CD1c-positive myeloid dendritic cell (primary cell): ENCODE measurements around the gene SHF.
A peak's percentile ranks its signal among the peaks of the same experiment; 100 is the strongest.

Source experiments
- DNase-seq: peaks from one replicate; pipeline ENCODE4 v3.0.0-alpha.2; 2016; ENCODE audit errors: extremely low spot score

Gene SHF

DNA sequence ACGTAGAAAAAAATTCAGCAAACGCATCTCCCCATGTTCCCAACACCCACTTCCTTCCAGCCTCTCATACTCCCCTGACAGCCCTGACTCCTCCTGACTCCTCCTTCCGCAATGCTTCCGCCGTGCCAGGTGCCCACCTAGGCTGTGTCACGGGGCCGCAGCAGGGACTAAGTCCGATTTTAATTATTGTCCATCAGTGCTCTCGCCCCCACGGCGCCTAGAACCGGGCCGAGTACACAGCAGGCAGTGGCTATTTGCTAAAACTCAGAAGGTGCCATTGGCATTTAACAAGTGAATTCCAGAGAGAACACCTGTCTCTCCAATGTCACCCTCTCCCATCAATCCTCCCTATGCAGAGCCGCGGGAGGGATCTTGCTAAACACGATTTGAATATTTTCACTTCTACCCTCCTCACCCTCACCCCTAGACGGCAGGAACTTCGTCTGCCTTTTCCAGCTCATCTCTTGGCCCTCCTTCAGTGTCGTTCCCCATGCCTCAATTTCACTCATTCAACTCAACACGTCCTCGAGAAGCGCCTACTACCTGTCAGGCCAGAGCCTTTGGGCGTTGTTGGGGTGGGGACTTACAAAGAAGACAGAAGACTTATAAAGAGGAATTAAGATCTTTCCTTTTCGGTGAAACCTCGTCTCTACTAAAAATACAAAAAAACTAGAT, 11.5 kb upstream of the SHF start:
- DNase-seq, result peak; percentile 60

DNA sequence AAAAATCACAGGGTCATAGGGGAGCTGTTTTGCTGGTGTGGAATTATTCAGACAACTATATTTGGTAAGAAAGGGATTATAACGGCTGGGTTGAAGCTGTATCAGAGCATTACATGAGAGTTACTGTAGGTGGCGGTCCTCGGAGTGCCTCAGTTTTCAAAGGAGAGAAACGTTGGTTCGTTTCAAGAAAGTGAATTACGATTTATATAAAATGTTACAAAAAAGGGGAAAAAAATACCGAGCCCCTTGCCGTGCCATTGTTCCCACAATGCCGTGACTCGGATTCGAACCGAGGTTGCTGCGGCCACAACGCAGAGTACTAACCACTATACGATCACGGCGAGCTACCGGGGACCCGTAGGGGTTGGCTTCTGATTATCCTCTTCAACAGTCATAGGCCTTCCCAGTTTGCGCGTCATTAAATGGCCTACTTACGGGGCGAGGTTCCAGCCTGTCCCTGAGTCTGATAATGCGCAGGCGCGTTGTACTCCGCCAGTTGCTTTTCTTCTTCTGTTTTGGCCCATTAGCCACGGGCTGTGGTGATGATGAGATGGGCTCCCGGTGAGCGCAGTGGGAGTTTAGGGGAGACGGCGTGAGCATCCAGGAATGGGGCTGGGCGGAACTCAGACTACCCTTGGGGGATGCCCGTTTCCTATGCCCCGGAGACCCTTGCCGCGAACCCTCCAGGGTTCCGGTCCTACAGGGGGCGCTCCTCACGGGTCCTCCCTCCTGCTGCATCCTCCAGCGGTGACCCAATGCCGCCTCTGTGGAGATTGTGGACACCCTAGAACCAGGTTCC, 10.8 kb upstream of the SHF start:
- DNase-seq, result peak; percentile 98

DNA sequence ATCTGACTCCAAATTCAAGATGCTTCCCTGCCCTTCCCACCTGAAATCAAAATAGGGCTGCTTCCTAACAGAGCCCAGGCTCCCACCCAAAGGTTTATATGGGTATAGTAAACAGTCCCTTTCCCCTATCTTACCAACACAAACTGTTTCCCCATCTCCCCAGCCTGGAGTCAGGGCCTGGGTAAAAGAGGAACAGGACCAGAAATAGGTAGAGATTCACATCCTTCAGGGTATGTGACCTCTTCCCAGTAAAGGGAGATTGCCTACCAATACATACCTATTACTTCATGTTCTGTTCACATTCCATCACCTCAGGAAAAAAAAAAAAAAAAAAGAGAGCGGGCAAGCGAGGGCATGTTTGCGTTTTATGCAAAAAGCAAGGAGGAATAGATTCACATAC, 9.7 kb upstream of the SHF start:
- peak; percentile 25 for DNase-seq

DNA sequence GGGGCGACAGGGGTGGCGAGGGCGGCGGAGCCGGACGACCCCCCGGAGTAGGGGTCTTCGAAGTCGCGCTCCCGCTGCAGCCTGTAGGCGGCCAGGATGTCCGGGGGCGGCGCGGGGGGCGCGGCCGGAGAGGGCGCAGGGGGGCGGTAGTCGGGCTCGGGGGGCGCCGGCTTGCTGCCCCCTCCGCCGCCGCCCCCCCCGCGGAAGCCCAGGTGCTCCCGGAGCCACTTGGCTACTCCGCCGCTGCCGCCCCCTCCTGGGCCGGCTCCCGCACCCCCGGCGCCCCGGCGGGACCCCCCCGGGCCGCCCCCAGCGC, 230 bp downstream of the SHF start:
- DNase-seq, result no peak

DNA sequence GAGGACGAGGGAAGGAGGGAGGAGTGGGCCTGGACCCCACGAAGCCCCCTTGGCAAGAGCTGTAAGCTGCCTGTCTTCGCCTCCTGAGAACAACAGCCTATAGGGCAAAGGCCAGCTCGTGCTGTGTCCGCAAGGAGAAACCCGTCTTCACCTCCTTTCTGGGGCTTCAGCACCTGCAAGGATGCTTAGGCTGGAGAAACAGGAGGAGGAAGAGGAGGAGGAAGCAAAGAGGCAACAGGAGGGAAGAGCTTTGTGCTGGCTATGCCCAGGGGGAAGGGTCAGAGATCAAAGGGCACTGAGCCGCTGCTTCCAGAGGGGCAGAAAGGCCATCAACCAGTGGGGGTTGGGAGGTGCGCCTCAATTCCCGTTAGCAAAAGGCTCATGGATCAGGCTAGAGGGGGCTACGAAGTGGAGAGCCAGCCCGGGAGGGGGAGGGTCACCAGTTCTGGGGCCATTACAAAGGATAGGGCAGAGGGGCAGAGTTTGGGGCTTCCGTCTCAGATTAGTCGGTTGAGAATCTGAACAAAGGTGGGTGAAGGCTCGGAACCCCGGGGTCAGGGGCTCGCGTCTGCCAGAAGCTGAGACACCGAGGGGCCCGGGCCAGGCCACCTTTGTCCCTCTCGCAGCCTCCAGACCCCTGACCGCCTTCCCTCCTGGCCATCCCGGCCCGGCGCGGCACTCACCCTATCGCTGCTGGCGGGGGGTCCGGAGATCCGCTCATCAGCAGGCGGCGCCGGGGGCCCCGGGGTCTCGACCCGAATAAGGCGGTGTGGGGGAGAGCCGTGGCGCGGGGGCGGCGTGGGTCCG, 792 bp downstream of the SHF start:
- no peak for DNase-seq

DNA sequence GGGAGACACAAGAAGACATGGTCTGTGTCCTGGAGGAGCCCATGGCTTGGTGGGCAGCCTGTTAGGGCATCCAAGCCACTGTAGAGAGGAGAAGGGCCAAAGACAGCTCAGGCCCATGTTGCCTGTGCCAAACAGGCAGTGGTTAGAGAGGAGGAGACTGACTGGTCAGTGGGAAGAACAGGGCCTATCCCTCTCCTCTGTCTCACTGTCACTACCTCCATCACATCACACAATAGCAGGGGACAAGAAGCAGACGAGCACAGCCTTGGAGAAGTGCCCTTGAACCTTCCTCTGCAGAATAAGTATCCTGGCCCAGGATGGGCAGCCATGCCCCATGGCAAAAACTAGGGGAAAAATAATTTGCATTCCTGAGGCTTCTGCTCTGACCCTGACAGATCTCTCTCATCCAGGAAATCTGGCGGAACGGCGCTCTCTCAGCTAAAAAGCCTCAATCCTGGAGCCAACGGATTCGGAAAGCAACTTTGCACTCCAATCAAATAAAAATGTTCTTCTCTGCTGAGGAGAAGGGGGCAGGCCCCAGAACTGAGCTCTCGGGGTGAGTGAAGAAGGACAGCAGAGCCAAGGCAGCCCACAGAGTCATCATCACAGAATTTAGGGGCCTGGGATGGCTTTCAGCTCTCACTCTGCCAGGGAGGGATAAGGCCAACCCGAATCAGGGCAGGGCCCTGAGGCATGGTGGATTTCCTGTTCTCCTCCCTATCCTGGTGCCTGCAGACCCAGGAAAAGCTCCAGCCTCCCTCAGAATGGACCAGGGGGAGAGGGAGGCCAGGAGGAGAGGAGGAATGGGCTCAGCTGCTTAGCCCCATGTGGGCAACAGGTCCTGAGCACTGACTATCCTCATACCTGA, 1.6 kb downstream of the SHF start:
- DNase-seq, result no peak

DNA sequence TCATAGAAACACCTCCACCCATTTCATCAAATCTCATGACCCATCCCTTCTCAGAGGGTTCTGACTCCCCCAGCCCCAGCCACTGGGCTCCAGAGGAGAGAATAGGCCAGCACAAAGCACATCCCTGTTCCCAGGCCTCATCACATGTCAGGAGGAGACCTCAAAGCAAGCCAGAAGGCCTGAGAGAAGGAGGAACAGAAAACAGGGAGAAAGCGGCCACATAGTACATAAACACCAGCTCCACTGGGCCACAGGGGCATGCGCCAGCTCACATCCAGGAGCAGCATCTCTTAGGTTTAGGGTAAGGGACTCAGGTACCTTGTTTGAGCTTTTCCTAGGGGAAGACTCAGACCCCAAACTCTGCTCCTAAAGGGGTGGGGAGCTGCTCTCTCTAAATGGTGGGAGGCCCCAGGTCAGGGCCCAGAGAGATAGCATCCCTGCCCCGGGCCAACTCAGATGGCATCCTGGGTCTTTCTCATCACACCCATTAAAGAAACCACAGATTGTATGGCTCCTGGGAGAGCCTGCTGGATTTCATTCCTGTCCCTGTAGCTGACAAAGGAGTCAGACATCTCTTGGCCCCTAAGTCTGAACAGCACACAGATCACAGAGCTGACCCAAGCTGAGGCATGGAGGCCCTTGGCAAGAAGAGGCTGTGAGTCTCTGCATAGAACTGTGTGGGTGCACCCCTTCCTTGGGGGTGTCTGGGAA, 2.5 kb downstream of the SHF start:
- no peak for DNase-seq

DNA sequence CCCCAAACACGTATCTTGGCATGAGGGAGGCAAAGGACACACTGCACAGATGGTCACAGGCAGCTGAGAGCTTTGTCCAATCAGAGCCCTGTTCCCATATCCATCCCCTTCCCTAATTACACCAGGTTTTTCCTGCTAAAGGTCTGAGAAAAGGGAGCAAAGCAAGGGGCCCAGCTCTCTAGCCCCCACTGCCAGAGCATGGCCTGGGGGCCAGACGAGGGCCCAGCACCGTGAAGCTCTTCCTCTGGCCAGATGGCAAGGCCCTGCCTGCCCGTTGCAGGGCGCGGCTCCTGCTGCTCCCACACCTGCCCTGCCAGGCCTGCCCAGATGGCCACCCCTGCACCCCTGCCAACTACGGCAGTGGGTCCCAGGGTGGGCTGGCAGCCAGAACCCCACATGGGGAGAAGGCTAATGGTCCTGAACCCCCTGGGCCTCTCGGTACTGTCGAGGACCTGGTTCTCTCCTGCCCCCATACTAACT, 3.2 kb downstream of the SHF start:
- no peak for DNase-seq

DNA sequence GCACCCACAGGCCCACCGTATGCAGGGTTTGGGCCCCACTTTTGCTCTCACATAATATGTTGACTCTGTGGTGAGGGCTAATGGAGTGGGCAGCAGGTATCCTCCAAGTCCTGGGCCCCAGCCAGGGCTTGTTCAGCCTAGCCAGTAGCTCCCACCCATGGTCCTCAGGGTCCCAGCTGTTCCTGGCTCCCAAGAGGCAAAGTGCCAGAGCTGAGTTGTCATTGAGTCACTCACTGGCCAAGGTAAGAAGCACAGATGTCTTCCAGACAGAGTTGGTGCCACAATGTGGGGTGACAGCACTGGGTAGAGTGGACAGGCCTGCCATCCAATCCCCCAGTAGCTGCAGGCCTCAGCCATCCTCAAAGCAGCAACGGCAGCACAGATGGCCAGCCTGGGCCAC, 4.3 kb downstream of the SHF start:
- DNase-seq, result no peak

DNA sequence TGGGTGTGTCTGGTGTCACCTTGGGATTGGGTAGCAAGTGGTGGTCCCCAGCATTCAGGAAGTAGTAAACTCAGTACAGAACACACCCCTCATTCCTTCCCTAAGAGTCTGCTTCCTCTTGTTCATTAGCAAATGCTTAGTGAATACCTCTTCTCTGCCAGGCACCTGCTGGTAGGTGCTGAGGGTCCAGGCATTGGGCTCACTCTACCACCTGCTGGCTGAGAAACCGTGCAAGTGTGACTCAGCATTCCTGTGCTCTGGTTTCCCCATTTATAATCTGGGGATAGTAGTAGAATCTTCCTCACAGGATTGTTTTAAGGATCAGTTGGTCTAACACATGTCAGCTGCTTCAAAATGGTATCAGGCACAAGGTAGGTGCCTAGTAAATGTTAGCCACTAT, 4.8 kb downstream of the SHF start:
- DNase-seq, result no peak

DNA sequence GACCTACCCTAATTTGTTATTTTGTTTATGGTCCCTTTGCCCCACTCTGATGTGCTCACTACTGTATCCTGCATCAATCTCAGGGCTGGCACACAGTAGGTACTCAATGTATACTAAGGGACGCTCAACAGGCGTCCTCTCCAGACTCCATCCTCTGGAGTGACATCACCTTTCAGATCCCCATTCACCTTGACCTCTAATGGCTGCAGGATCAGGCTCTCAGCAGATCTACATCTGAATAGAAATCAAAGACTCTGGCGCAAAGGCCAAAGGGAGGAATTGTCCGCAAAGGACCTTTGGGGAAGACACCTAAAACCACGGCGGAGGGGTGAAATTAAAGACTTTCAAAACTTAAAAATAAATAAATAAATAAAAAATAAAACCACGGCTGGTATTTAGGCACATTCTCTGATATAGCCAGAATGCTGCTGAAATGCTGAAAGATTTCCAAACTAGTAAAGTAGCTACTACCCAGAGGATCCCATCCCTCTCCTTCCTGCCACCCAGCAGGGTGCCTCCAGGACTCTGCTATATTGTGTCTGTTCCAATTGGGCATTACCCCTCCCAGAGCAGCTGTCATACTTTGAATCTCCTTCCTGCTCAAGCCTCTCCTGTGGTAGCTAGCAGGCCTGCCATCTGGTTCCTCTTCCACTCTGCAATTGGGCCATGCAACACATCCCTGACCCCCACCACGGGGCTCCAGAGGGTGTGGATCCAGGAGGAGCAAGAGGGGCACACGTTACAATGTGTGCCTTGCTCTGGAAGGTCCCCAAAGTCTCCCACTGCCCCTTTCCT, 6.1 kb downstream of the SHF start:
- no peak for DNase-seq

DNA sequence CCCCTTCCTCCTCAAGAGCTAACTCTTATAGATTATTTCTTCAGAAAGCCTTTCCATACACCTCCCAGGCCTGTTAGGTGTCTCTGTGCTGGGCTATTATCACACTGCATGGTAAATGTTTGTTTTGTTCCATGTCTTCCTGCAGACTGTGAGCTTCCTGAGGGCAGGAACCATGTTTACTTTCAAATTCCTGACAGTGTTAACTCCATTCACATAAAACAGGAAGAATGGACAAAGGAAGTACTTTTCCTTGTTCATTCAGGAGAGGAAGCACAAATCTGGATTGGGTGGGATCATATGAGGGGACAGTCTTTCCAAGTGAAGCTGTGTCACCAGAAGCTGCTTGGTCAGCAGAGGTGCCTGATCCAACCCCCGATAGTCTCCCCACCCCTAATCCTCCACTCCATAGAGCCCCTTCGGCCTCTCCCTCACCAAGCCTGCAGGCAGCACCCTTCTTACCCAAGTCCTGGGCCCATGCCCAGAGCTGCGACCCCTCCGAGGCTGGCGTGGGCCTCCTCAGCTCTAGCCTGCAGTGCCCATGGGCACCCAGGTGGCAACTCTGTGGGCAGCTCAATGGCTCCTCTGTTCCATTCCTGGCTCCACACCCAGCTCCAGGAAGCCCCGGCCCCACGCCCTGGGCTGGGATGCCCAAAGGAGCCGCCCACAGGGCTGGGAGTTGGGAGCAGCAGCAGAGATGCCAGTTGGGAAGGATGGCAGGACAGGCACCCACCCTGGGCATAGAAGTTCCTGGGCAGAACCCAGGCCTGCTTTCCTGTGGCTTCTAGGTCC, 6.9 kb downstream of the SHF start:
- DNase-seq, result no peak

DNA sequence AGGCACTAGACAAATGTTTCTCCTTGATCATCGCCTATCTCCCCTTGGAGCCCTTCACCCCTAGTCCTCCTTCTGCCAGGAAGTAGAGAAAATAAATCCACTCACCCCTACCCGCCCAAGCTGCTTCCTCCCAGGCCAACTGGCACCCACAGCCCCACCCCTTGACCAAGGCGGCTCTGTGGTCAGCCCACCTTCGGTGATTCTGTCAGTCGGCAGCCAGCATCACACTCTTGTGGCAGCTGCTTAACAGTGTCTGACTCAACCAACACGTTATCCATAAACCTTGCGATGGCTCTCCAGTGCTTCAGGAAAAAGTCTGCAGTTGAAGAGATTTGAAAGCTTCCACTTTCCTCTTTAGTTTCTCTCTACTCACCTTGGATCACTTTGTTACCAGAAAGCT, 7.6 kb downstream of the SHF start:
- peak; percentile 44 for DNase-seq

DNA sequence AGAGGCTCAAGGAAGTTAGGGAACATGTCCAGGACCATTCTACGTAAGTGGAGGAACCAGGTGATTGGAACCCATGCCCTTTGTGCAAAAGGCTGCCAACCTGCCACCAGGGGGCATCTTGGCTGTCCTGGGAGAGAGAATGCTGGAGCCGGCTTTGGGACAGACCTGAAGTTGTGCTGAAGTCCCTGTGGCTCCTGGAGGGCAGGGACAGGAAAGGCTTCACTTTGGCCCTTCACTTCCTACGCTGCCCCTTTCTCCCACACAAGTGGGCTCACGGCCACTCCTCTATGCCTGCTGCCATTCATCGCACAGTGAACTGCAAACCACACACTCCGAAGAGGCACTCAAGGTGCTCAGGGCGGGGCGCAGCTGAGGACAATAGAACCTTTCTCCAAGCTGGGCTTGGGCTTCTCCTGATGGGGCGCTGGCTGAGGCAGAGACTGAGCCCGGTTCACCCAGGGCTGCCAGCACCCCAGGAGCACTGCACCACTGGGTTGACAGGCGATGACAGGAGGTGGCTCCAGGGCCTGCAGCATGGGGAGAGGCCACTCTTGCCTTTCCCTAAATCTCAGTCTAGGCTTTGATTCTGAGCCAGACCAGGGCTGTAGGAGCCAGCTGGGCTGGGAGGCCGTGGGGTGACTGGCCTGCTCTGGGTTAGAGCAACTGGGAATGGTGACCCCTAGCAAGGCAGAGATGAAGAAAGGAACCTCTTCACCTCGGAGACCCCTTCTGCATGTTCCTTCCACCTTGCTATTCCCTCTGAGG, 8.4 kb downstream of the SHF start:
- DNase-seq, result peak; percentile 56

DNA sequence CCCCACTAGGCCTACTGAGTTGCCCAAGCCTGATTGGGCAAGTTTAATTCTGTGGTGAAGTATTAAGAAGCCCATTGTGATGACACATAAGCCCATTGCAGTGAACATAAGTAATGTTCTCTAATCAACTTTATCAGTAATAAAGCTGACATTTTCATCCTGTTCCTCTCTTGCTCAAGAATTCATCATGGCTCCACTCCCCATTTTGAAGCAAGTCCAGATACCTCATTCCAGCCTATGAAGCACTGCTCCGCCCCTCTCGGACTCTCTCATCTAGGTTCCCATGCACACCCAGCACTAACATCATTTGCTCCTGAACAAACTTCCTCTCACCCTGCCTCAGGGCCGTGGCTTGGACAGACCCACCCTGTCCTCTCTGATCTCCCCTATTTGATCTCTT, 10.5 kb downstream of the SHF start:
- no peak for DNase-seq

DNA sequence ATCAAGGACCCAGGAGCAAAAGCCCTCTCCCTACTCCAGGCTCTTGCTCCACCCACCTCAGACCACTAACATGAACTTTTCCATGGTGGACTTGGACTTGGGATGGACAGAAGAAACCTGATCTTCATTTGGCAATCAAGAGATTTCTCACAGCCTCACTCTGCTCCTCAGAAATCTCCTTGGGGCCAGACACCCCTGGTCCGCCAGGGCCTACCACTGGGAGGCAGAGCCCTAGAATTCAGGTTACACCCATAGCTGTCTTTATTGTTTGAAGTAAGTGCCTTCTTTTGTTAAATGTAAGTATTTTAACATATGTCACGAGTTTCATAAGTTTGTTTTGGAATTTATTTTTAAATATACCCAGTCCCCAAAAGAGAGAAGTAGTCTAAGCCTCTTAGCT, 13.2 kb downstream of the SHF start:
- no peak for DNase-seq

DNA sequence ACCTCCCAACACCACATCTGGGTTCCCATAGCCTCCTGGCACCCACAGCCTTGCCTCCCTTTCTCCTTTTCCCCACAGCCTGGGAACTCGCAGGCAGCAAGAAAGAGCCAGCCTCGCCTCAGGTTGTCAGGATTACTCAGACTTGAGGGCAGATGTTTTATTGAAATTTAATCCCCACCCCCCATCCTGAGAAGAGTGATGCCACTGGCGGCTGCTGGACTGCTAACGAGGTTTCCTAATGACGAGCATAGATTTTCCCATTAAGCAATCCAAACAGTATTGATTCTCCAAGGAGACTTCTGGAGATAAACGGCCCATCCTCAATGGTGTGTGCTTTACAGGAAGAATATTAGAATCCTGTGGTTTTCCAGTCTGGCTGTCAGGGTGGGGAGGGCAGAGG, 13.7 kb downstream of the SHF start:
- DNase-seq, result no peak

DNA sequence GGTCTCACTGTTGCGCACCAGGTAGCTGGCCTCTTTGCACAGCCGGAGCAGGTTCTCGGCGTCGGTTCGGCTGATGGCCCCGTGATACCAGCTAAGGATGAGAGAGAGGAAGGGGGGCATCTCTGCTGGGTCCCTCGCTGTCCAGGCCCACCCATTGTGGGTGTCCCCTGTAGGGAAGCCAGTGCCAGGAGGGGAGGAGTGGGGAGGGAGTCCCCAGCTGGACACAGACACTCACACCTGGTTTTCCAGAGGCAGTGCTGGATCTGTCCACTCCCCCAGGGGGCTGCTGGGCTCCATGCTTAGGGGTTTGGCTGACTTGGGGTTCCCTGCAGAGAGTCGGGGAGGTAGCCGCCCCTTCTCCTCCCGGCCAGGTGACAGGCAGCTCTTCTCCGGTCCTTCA, 15.9 kb downstream of the SHF start:
- DNase-seq, result no peak
